ENCODE results near the gene ASAP2. TPM values are rescaled to one million over a fixed set of nuclear protein-coding genes. Genes with fewer than 3 reads are reported as not detected.

The ASAP2 gene
- total and polyA plus RNA-seq, 2 donors (not counting 1 experiment from before 2014, with no cell fraction given): 0.04 TPM; not detected in 1

- ATAC-seq (ENCODE audit: low read depth) (no peak), DNase-seq (no peak)
- WGBS (ENCODE audit: insufficient coverage): 89% methylated on average over 9 of the region's 9 CpGs
- Mint-ChIP-seq H3K4me3 (no peak overlapping the region), H3K9me3 (ENCODE audit: insufficient read depth) (no peaks in the 10 kb centered on the region), H3K27me3 (peaks cover 36% of the 10 kb centered on the region), H3K4me1 (peaks cover 5% of the 10 kb centered on the region), H3K27ac (no peak overlapping the region)
- H3K9ac ChIP-seq (ENCODE audit: low read length): no peak overlapping the region
- peaks cover 2 to 9% of the 10 kb centered on the region in 2 donors for H3K4me1 ChIP-seq (ENCODE audit: control insufficient read depth in 2 of 2, insufficient read depth in 2 of 2, low read length in 2 of 2)
- no peak overlapping the region for H2AFZ ChIP-seq (ENCODE audit: insufficient read depth, low read depth, low read length, poor library complexity, severe bottlenecking)
- ChIA-PET CTCF (no interaction called here), POLR2A (no interaction called here)
- no peaks in the 10 kb centered on the region for H3K79me2 ChIP-seq (ENCODE audit: control insufficient read depth, insufficient read depth, low read length)
- intact Hi-C loops (cut with micrococcal nuclease): no loop called here
- H4K20me1 ChIP-seq (ENCODE audit: control insufficient read depth, insufficient read depth, low read length, poor library complexity, severe bottlenecking): no peaks in the 10 kb centered on the region
- H3K36me3 ChIP-seq (replicated peaks in 1 of 2; ENCODE audit: control extremely low read depth in 1 of 2, control insufficient read depth in 1 of 2, extremely low read depth in 1 of 2, insufficient read depth in 2 of 2, low read length in 1 of 2): no peaks in the 10 kb centered on the region
- no peak for TF ChIP-seq EZH2 (IDR thresholded peaks at IDR 0.05; ENCODE audit: borderline replicate concordance, insufficient read depth, low read depth, low read length, poor library complexity, severe bottlenecking)
- no peak for TF ChIP-seq CTCF (IDR thresholded peaks at IDR 0.05)
- H3K4me3 ChIP-seq (ENCODE audit: control extremely low read depth in 1 of 5, extremely low read depth in 1 of 5, insufficient read depth in 1 of 5, low read depth in 2 of 5, low read length in 4 of 5): no peak overlapping the region
- H3K27me3 ChIP-seq (replicated peaks in 1 of 4; ENCODE audit: control extremely low read depth in 1 of 4, control insufficient read depth in 3 of 4, insufficient read depth in 4 of 4, low read length in 3 of 4): peaks cover 0 to 11% (median 0%) of the 10 kb centered on the region in 4 experiments
- H3K27ac ChIP-seq (ENCODE audit: low read length in 2 of 2): no peak overlapping the region
- H3K9me3 ChIP-seq (ENCODE audit: control extremely low read depth in 1 of 3, control insufficient read depth in 2 of 3, insufficient read depth in 1 of 3, low read length in 2 of 3): no peaks in the 10 kb centered on the region
- no peak overlapping the region for H3K4me2 ChIP-seq (replicated peaks; ENCODE audit: low read depth, low read length, poor library complexity, severe bottlenecking)
Measured at GRCh38 chr2:9212010-9212635, 5.5 kb downstream of the ASAP2 start.

GRCh38 chr2:9212661-9213411 is 6.2 kb downstream of the ASAP2 start:
- no peaks in the 10 kb centered on the region for H3K9me3 Mint-ChIP-seq (ENCODE audit: insufficient read depth)
- no peak overlapping the region for H3K4me2 ChIP-seq (replicated peaks; ENCODE audit: low read depth, low read length, poor library complexity, severe bottlenecking)
- no peak overlapping the region for H3K27ac ChIP-seq (ENCODE audit: low read length in 2 of 2)
- no peak overlapping the region for H3K9ac ChIP-seq (ENCODE audit: low read length)
- ChIA-PET POLR2A (no interaction called here), CTCF (no interaction called here)
- no peaks in the 10 kb centered on the region for H4K20me1 ChIP-seq (ENCODE audit: control insufficient read depth, insufficient read depth, low read length, poor library complexity, severe bottlenecking)
- no peak for DNase-seq
- 94% methylated on average over 18 of the region's 19 CpGs for WGBS (ENCODE audit: insufficient coverage)
- intact Hi-C loops (cut with micrococcal nuclease): no loop called here
- peaks cover 0 to 2% of the 10 kb centered on the region in 2 donors for H3K4me1 ChIP-seq (ENCODE audit: control insufficient read depth in 2 of 2, insufficient read depth in 2 of 2, low read length in 2 of 2)
- H3K4me3 Mint-ChIP-seq: no peak overlapping the region
- H3K27me3 ChIP-seq (replicated peaks in 1 of 4; ENCODE audit: control extremely low read depth in 1 of 4, control insufficient read depth in 3 of 4, insufficient read depth in 4 of 4, low read length in 3 of 4): peaks cover 0 to 6% (median 0%) of the 10 kb centered on the region in 4 experiments
- no peak overlapping the region for H2AFZ ChIP-seq (ENCODE audit: insufficient read depth, low read depth, low read length, poor library complexity, severe bottlenecking)
- TF ChIP-seq EZH2 (IDR thresholded peaks at IDR 0.05; ENCODE audit: borderline replicate concordance, insufficient read depth, low read depth, low read length, poor library complexity, severe bottlenecking): no peak
- TF ChIP-seq CTCF (IDR thresholded peaks at IDR 0.05): no peak
- no peak for ATAC-seq (ENCODE audit: low read depth)
- no peak overlapping the region for H3K27ac Mint-ChIP-seq
- peaks cover 37% of the 10 kb centered on the region for H3K27me3 Mint-ChIP-seq
- no peaks in the 10 kb centered on the region for H3K36me3 ChIP-seq (replicated peaks in 1 of 2; ENCODE audit: control extremely low read depth in 1 of 2, control insufficient read depth in 1 of 2, extremely low read depth in 1 of 2, insufficient read depth in 2 of 2, low read length in 1 of 2)
- no peaks in the 10 kb centered on the region for H3K9me3 ChIP-seq (ENCODE audit: control extremely low read depth in 1 of 3, control insufficient read depth in 2 of 3, insufficient read depth in 1 of 3, low read length in 2 of 3)
- H3K4me3 ChIP-seq (ENCODE audit: control extremely low read depth in 1 of 5, extremely low read depth in 1 of 5, insufficient read depth in 1 of 5, low read depth in 2 of 5, low read length in 4 of 5): no peak overlapping the region
- peaks cover 3% of the 10 kb centered on the region for H3K4me1 Mint-ChIP-seq
- no peaks in the 10 kb centered on the region for H3K79me2 ChIP-seq (ENCODE audit: control insufficient read depth, insufficient read depth, low read length)
